Germinal center (tissue), 1 donor: ENCODE results near the gene CALU.

Experiments
- DNase-seq: peaks from one replicate; pipeline ENCODE4 v3.0.0; 2012; ENCODE audit warnings: mixed read lengths, low spot score

The CALU gene

DNA sequence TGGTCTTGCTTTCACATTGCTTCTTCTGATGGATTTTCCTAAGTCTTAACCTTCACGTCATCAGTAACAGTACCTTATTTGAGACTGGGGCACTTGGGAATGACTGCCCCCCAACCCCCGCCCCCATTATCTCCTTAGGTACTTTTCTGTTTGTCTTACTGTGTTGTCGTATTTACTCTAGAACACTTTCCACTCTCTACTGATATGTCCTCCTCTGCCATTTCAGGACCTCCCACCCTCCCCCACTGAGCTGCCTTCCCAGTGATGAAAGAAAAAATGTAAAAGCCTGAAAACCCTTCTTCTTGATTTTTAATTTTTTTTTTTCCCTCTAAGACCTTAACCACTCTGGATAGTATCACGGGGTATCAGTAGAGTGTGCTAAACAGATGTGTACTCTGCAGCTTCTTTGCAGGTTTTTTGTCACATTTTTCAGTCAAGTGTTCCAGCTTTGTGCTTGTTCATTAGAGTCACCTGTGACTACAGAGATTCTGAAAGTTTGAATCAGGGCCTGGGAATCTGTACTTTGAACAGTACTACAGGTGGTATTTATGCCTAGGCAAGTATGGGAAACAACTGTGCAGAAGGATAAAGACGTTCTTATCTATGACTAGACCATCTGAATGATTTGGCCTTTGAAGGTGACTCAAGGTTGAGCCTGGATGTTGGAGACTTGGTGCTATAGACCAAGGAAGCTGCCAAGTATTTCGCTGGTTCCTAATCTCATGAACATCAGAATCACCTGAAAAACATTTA, 8.3 kb downstream of the CALU start:
- no peak for DNase-seq

DNA sequence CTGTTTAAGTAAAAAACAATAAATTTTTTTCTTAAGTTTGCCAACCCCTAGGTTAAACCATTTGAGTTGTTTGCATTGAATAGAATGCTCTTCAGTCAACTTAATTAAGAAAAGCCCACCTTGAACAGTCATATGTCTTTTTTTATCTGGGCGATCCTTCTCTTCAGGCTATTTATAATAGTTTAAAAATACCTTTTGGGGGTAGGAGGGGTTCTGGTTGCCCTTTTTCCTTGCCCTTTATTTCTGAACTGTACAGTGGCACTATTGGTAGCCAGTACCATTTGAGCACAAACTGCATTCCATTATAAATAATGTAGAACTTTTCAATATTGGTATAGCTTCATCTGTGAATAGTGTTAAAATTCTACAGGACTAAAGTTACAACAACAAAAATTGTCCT, 13.1 kb downstream of the CALU start:
- no peak for DNase-seq

DNA sequence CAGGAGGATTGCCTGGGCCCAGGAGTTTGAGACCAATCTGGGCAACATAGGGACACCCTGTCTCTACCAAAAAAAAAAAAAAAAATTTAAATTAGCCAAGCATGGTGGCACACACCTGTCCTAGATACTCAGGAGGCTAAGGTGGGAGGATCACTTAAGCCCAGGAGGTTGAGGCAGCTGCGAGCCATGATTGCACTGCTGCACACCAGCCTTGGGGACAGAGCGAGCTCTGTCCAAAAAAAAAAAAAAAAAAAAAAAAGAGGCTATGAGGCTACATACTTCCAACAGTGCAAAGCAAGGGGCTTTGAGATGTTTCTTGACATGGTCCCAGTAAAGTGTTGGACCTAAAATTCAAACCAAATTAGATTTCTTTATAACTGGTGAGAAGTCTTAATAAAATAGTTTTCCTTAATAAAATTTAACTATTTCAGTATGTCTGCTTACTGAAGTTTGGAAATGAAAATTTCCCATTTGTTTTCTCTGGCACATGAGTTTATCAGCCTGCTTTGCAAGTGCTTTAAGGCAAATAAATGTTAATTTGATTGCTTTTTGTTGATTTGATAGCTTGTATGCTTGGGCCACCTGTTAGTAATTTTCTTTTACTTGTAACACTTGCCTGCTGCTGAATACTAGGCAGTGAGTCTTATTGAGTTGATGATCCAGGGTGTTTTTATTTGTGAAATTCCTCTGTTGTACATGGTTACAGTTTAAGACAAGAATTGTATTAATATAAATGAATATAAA, 16.1 kb downstream of the CALU start:
- no peak for DNase-seq

DNA sequence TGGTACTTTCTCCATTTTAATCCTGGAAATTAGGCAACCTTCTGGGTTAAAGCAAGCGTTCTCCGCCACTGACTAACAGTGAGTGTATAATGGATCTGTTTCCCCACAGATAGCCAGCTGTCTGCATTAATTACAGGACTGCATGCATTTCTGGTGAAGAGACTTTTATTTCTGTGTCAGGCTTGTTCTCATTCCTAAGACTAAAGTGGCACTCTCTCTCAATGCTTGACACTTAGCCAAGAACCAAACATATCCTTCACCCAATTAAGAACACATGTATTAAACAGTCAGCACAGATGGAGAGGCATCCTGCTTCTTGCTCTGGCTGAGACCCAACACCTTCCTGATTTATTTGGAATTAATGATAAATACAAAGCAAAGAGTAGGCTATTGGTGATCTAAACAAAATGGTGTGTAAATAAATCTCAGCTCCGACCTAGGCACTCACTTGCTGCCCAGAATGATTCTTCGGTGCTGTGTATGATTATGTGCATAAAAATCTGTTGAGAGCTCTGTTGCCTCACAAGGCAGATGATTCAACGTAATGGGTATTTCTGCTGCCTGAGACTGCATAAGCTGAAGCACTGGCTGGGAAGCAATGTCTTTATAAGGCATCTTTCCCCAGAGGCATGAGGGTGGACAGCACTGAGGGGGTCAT, 16.8 kb downstream of the CALU start:
- DNase-seq: no peak

GRCh38 chr7:128757203-128757602, 18.0 kb downstream of the CALU start:
- DNase-seq: no peak

- no peak for DNase-seq
Measured at GRCh38 chr7:128758553-128758952, 19.4 kb downstream of the CALU start.

- no peak for DNase-seq
Measured at GRCh38 chr7:128759242-128759641, 20.1 kb downstream of the CALU start.

DNA sequence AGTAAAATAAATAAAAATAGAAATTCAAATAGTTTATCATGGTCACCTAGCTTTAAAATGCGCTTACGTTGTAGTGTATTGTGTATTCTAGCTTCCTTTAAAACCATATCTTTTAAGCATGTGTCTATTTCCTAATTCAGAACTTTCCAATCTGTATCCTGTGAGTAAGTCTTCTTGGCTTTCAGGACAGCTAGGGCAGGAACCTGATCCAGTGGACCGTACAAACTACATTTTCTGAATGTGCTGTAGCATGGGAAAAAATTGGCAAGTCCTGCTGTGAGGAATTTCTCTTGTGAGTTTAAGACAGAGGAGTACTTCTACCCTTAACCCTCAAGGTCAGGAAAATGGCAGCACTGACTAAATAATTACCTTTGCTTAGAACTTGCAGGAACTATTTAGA, 24.4 kb downstream of the CALU start:
- no peak for DNase-seq

DNA sequence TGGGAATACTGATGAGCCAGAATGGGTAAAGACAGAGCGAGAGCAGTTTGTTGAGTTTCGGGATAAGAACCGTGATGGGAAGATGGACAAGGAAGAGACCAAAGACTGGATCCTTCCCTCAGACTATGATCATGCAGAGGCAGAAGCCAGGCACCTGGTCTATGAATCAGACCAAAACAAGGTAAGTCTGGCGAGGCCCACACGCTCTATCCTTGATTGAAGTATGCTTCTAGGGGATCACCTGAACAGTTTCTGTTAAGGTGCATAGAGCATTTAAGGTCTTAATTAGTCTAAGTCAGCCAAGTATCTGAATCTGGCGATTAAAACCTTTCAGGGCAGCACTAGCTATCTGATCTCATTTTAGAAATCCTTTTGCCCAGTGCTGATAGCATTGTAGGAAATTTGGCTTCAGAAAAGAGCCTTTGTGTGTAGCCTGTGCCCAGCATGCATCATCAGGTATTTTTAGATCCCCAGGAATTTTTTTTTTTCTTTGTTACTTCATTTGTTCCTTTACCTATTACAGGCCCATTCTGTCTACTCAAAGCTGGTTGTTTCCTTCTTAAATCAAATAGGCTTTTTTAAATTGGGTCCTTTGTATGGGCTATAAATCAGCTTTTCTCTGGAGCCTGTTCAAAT, 28.4 kb downstream of the CALU start:
- no peak for DNase-seq

DNA sequence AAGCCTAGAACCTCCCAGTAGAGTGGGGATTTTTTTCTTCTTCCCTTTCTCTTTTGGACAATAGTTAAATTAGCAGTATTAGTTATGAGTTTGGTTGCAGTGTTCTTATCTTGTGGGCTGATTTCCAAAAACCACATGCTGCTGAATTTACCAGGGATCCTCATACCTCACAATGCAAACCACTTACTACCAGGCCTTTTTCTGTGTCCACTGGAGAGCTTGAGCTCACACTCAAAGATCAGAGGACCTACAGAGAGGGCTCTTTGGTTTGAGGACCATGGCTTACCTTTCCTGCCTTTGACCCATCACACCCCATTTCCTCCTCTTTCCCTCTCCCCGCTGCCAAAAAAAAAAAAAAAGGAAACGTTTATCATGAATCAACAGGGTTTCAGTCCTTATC, 31.1 kb downstream of the CALU start:
- DNase-seq: no peak

DNA sequence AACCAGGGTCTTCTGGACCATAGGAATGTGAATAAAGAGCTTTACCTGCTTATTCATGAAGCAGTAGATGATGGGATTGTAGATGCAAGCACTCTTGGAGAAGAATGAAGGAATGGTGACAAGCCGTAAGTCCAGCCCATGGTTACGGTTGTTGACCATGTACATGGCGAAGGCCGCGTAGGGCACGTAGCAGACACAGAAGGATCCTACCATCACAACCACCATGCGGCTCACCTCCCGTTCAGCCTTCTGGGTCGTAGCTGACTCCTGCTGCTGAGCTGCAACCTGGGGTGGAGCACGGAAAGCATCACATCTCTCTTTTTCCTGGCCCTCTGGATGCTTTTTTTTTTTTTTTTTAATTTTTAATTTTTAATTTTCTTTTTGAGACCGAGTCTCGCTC, 34.4 kb downstream of the CALU start:
- no peak for DNase-seq

DNA sequence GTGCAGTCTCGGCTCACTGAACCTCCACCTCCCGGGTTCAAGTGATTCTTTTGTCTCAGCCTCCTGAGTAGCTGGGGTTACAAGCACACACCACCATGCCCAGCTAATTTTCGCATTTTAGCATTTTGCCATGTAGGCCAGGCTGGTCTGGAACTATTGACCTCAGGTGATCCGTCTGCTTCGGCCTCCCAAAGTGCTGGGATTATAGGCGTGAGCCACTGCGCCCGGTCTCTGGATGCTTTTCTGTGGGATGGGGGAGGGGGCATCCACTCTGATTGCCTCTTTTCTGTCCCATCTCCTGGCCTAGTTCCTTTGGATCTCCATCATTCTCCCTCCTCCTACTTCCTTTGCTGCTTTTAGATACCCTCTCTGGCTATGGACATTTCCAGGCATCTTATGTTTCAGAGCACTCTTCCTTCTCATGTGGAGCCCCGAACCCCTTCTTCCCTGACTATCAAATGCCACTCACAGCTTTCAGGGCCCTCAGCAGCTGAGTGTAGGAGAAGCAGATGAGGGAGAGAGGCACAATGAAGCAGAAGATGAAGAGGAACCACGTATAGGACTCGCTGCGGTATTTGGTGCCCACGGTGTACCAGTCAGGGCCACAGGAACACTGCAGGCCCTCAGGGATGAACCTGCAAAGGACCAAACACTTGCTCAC, 35.0 kb downstream of the CALU start:
- no peak for DNase-seq

GRCh38 chr7:128774921-128775320, 35.8 kb downstream of the CALU start:
- DNase-seq: no peak

- no peak for DNase-seq
Measured at GRCh38 chr7:128775744-128776474, 36.8 kb downstream of the CALU start, which contains the start of gene OPN1SW. OPN1SW (minus strand) TSS chr7:128775794; CDS start chr7:128775781, 13 bp downstream.

DNA sequence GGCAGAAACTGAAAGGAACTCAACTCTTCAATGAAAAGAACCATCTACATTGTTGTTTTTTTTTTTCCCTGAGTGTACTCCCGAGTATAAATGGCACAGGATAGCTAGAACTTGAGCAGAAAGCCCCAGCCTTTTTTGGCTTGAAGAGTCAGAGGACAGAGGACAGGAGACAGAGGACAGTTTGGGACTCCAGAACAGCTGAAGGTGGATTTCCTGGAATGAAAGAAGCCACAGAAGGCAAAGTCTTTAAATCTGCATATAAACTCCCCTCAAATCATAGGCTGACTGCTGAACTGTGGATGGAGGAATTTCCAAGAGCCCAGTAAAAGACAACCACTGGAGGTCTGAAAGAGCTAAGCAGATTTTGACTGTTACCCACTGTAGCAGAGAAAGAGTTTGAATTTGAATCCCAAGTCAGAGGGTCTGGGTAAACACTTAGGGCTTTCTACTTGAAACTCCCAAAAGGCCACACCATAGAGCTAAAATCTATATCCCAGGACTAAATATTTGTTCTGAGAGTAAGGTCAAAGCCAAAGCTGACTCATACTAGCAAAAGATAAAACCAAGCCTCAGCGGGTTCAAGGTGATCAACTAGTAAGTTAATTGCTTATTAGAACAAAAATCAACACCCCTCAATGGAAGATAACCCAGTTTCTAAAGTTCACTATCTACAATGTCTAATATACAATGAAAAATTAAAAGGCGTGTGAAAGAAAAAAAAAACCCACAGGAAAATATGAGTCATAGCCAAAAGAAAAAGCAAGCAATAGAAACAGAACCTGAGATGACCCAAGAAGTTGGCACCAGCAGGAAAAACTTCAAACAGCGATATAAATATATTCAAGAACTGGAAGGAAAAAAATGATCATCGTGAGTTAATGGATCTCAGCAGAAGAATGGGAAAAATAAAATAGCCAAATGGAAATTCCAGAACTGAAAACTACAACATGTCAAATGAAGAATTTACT, 38.3 kb downstream of the CALU start:
- no peak for DNase-seq

GRCh38 chr7:128778946-128779345, 39.8 kb downstream of the CALU start:
- no peak for DNase-seq

GRCh38 chr7:128781126-128781525, 42.0 kb downstream of the CALU start:
- no peak for DNase-seq

- DNase-seq: no peak
Measured at GRCh38 chr7:128781851-128782250, 42.7 kb downstream of the CALU start.

GRCh38 chr7:128783143-128783861, 44.1 kb downstream of the CALU start:
- DNase-seq: no peak
